Measurements from ENCODE around the gene TACC2.

DNA sequence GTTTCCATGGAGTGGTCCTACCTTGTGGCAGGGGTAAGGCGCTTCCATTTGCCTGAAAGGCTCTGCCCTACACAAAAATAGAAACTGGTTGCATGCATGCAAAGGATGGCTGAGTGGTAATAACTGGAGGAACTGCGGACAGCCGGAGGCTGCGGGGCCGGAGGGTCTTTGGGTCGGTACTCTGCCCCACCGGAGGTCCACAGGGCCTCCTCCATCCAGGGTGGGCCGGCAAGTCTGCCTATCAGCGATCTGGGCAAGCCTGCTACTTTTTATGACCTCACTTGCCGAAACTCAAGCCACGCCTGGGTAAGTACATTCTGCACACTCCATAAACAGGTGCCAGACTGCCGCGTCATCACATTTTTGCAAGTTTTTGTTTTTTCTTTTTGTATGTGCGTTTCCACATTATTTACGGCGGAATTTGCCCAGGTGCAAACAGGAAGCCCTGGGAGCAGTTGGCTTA lies 30.0 kb downstream of the TACC2 start:
- TF ChIP-seq, protein P1, sequence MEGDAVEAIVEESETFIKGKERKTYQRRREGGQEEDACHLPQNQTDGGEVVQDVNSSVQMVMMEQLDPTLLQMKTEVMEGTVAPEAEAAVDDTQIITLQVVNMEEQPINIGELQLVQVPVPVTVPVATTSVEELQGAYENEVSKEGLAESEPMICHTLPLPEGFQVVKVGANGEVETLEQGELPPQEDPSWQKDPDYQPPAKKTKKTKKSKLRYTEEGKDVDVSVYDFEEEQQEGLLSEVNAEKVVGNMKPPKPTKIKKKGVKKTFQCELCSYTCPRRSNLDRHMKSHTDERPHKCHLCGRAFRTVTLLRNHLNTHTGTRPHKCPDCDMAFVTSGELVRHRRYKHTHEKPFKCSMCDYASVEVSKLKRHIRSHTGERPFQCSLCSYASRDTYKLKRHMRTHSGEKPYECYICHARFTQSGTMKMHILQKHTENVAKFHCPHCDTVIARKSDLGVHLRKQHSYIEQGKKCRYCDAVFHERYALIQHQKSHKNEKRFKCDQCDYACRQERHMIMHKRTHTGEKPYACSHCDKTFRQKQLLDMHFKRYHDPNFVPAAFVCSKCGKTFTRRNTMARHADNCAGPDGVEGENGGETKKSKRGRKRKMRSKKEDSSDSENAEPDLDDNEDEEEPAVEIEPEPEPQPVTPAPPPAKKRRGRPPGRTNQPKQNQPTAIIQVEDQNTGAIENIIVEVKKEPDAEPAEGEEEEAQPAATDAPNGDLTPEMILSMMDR (IDR thresholded peaks at IDR 0.05), result no peak
- TF ChIP-seq EP300 (IDR thresholded peaks at IDR 0.05) (no peak), POLR2A (IDR thresholded peaks at IDR 0.05) (no peak)

Measured in gastroesophageal sphincter (tissue), 3 donors.